Tibial nerve (tissue), 4 donors: ENCODE data around the gene MYH3. TPM values are rescaled to one million over a fixed set of nuclear protein-coding genes. Genes with fewer than 3 reads are reported as not detected.

Experiments used
- DNase-seq, 2 donors: peaks; one replicate each; pipeline ENCODE4 v3.0.0-alpha.2; 2019; ENCODE audit warnings: low spot score in 2 of 2
- H3K27ac ChIP-seq, 4 donors: fragments of 200-600 bp; sonication (generic) in 3 of 4; one replicate each; pipeline ENCODE4 v1.5.1; 2017 to 2019; ENCODE audit warnings: mild to moderate bottlenecking in 1 of 4
- H3K27me3 ChIP-seq, 2 donors: fragments of 200-600 bp; sonication (generic) in 1 of 2; one replicate each; pipeline versions ENCODE4 v1.5.1 to v1.6.0; 2017 to 2019
- H3K36me3 ChIP-seq, 3 donors: fragments of 200-600 bp; sonication (generic); one replicate each; pipeline ENCODE4 v1.5.1; 2018 to 2019
- H3K4me1 ChIP-seq, 4 donors: fragments of 200-600 bp; sonication (generic) in 3 of 4; one replicate each; pipeline ENCODE4 v1.5.1; 2017 to 2019
- H3K4me3 ChIP-seq, 4 donors: fragments of 200-600 bp; sonication (generic) in 3 of 4; one replicate each; pipeline ENCODE4 v1.5.1; 2017 to 2019; ENCODE audit warnings: mild to moderate bottlenecking in 1 of 4, moderate library complexity in 1 of 4
- H3K9me3 ChIP-seq, 4 donors: fragments of 200-600 bp; sonication (generic) in 3 of 4; one replicate each; pipeline ENCODE4 v1.5.1; 2017 to 2019
- EP300 ChIP-seq, 2 donors: sonication (generic); formaldehyde crosslinking; IDR thresholded peaks; one replicate each; pipeline ENCODE4 v1.6.1; 2017; ENCODE audit warnings: antibody characterized with exemption in 2 of 2, mild to moderate bottlenecking in 1 of 2
- POLR2A ChIP-seq, 2 donors: fragments of 450-650 bp; IDR thresholded peaks; one replicate each; pipeline ENCODE4 v1.6.1; 2017; ENCODE audit warnings: antibody characterized with exemption in 2 of 2, mild to moderate bottlenecking in 2 of 2, moderate library complexity in 2 of 2
- WGBS, 2 donors: methylation state at CpG; one replicate each; pipeline ENCODE4 v1.1.5; 2018; 5-methylcytosine and 5-hydroxymethylcytosine counted together
- total RNA-seq, 4 donors: library from RNA; depleted of rRNA; stranded (reverse); fragments of >200 nt; gene quantifications; one replicate each; pipeline ENCODE4 v1.1.0, GENCODE V29; 2016
- TF ChIP-seq, protein P1 (sequence below), 5 experiments: fragments of 200-600 bp in 3 of 5; fragments of 450-650 bp in 2 of 5; sonication (generic) in 3 of 5; IDR thresholded peaks; one replicate each; pipeline ENCODE4 v1.5.1; 2016 to 2019; ENCODE audit warnings: antibody characterized with exemption in 5 of 5, mild to moderate bottlenecking in 3 of 5, moderate library complexity in 2 of 5

Gene MYH3
- total RNA-seq, 4 donors from 2014 or later = 0.59 to 8.1 (median 3.8) TPM

DNA sequence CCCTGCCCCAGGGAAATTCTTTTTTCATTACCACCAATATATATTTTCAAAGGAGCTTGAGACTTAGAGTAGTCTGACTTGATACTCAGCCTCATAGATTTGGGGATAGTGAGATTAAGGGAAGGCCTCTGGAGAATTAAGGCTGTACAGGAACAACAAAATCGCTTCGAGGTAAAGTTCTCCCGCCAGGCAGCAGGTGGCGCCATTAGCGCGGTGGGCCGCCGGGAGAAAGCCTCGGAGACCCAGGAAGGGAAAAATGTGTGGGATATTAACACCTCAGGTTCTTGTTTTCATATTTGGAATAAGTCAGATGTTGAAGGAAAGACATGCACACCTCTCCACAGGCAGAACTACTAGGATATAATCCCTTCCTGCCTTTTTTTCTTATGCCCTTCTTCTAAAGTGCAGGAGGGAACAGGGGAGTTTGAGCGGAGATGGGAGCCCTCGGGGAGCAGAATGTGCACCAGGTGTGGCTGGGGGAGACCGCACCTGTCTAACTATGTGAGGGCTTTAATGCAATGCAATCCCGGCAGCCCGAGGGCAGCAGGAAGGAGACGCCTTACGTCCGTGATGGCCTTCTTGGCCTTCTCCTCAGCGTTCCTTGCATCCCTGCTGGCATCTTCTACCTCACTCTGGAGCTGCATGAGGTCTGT is 25.9 kb downstream of the MYH3 start:
- Histone ChIP-seq H3K27ac (no peak overlapping the region), H3K4me3 (no peak overlapping the region), H3K36me3 (peaks cover 0 to 71% (median 0%) of the 10 kb centered on the region in 3 donors), H3K9me3 (no peaks in the 10 kb centered on the region), H3K27me3 (no peaks in the 10 kb centered on the region), H3K4me1 (peaks cover 0 to 4% (median 0%) of the 10 kb centered on the region in 4 donors)
- DNase-seq = no peak
- TF ChIP-seq POLR2A (IDR thresholded peaks at IDR 0.05) = no peak
- TF ChIP-seq, protein P1, sequence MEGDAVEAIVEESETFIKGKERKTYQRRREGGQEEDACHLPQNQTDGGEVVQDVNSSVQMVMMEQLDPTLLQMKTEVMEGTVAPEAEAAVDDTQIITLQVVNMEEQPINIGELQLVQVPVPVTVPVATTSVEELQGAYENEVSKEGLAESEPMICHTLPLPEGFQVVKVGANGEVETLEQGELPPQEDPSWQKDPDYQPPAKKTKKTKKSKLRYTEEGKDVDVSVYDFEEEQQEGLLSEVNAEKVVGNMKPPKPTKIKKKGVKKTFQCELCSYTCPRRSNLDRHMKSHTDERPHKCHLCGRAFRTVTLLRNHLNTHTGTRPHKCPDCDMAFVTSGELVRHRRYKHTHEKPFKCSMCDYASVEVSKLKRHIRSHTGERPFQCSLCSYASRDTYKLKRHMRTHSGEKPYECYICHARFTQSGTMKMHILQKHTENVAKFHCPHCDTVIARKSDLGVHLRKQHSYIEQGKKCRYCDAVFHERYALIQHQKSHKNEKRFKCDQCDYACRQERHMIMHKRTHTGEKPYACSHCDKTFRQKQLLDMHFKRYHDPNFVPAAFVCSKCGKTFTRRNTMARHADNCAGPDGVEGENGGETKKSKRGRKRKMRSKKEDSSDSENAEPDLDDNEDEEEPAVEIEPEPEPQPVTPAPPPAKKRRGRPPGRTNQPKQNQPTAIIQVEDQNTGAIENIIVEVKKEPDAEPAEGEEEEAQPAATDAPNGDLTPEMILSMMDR (IDR thresholded peaks at IDR 0.05) = peak; percentile 43 to 74 (median 69)
- 47 to 49% methylated on average over 18 of the region's 18 CpGs for WGBS, 2 donors

DNA sequence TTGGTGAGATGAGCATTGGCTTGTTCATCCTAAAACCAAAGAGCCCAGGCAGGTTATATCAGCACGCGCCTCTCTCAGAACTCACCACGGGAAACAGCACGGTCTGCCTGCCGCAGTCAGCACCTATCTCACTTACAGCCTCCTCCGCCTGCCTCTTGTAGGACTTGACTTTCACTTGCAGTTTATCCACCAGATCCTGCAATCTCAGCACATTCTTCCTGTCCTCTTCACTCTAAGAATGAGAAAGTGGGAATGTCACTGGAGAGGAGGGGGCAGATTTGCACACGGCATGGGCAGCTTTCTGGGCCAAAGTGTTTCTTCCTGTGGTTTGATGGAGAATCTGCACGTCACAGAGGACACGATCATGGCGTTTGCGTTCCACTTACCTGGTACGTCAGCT is 27.4 kb downstream of the MYH3 start:
- Histone ChIP-seq H3K4me1 (peaks cover 0 to 4% (median 0%) of the 10 kb centered on the region in 4 donors), H3K27me3 (no peaks in the 10 kb centered on the region), H3K36me3 (peaks cover 0 to 60% (median 0%) of the 10 kb centered on the region in 3 donors), H3K9me3 (no peaks in the 10 kb centered on the region), H3K4me3 (no peak overlapping the region), H3K27ac (no peak overlapping the region)
- TF ChIP-seq, protein P1 (IDR thresholded peaks at IDR 0.05) = no peak
- TF ChIP-seq POLR2A (IDR thresholded peaks at IDR 0.05) (no peak), EP300 (IDR thresholded peaks at IDR 0.05) (no peak)
- DNase-seq = no peak
- WGBS, 2 donors = 95% methylated on average over 12 of the region's 12 CpGs

DNA sequence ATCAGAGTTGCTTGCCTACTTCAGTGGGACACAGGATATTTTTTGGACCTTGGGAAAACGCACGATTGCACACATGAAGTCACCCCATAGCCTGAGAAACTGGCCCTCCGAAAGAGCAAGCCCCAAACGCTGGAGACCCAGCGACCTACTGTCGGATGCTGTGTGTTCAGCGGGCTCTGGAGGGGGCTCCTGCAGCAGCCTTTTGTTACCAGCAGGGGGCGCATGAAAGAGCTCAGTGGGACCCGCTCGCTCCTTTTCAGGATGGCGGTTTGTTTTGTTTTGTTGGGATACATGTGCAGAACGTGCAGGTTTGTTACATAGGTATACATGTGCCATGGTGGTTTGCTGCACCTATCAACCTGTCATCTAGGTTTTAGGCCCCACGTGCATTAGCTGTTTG is 28.4 kb downstream of the MYH3 start:
- DNase-seq = no peak
- peaks cover 0 to 50% (median 0%) of the 10 kb centered on the region in 3 donors for H3K36me3 ChIP-seq
- H3K27me3 ChIP-seq = no peaks in the 10 kb centered on the region
- TF ChIP-seq EP300 (IDR thresholded peaks at IDR 0.05) = no peak
- TF ChIP-seq, protein P1 (IDR thresholded peaks at IDR 0.05) = peak in 2 of 5 experiments; percentile 7 to 21
- H3K4me1 ChIP-seq = peaks cover 0 to 4% (median 0%) of the 10 kb centered on the region in 4 donors
- H3K27ac ChIP-seq = no peak overlapping the region
- H3K9me3 ChIP-seq = no peaks in the 10 kb centered on the region
- 85 to 92% methylated on average over 13 of the region's 13 CpGs for WGBS, 2 donors
- H3K4me3 ChIP-seq = no peak overlapping the region

DNA sequence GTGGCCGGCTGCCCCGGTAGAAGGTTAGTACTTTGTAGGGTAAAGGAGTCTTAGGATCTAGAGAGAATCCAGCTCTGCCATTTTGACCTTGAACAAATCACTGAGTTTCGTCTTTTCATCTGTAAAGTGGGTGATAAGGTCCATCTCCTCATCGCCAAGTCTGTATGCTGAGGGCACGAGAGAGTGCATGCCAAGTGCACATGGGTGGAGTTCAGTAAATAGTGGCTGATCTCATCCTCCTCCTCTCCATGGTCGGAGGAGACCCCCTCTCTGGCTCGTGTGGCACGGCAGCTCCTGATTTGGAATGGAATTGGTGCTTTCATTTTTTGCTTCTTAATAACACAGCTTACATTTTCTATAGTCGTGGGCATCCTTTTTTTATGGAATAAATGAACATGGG is 30.7 kb downstream of the MYH3 start:
- TF ChIP-seq EP300 (IDR thresholded peaks at IDR 0.05) = no peak
- no peak for TF ChIP-seq POLR2A (IDR thresholded peaks at IDR 0.05)
- TF ChIP-seq, protein P1 (IDR thresholded peaks at IDR 0.05) = no peak
- H3K27me3 ChIP-seq = no peaks in the 10 kb centered on the region
- H3K4me3 ChIP-seq = no peak overlapping the region
- no peak for DNase-seq
- peaks cover 0 to 27% (median 0%) of the 10 kb centered on the region in 3 donors for H3K36me3 ChIP-seq
- peaks cover 0 to 4% (median 0%) of the 10 kb centered on the region in 4 donors for H3K4me1 ChIP-seq
- WGBS, 2 donors = 78 to 86% methylated on average over 9 of the region's 9 CpGs
- no peaks in the 10 kb centered on the region for H3K9me3 ChIP-seq
- H3K27ac ChIP-seq = no peak overlapping the region

DNA sequence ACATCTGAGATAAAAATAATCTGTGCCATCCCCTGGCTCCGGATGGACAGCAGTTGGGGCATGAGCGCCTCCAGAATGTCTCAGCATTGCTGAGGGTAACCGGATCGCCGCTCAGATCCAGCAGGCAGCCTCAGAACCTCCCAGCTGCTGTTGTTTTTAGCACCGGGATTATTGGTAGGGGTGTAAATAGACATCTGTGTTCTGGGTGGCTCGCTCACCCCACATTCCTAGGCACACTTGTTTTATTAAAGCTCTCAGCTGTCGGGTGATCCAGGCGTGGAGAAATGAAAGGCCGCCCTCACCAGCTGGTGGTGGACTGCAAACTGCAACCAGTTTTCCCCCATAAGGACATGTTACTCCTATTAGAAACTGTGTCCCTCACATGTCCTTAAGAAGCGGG is 32.1 kb downstream of the MYH3 start:
- H3K27ac ChIP-seq = no peak overlapping the region
- H3K9me3 ChIP-seq = no peaks in the 10 kb centered on the region
- WGBS, 2 donors = 76 to 81% methylated on average over 11 of the region's 11 CpGs
- H3K4me1 ChIP-seq = no peaks in the 10 kb centered on the region
- no peak for TF ChIP-seq EP300 (IDR thresholded peaks at IDR 0.05)
- TF ChIP-seq, protein P1 (IDR thresholded peaks at IDR 0.05) = no peak
- no peak for TF ChIP-seq POLR2A (IDR thresholded peaks at IDR 0.05)
- H3K27me3 ChIP-seq = no peaks in the 10 kb centered on the region
- H3K36me3 ChIP-seq = peaks cover 0 to 18% (median 0%) of the 10 kb centered on the region in 3 donors
- no peak overlapping the region for H3K4me3 ChIP-seq
- no peak for DNase-seq
